ENCODE data around the gene ZFY.
"Not testable (repeated sequence)": the region's sequence is repeated elsewhere in the genome, so short reads cannot be mapped to it uniquely, and the experiment has no call there.

ZFY gene

GRCh38 chrY:2979283-2979682, 44.1 kb downstream of the ZFY start:
- no peak for DNase-seq

DNA sequence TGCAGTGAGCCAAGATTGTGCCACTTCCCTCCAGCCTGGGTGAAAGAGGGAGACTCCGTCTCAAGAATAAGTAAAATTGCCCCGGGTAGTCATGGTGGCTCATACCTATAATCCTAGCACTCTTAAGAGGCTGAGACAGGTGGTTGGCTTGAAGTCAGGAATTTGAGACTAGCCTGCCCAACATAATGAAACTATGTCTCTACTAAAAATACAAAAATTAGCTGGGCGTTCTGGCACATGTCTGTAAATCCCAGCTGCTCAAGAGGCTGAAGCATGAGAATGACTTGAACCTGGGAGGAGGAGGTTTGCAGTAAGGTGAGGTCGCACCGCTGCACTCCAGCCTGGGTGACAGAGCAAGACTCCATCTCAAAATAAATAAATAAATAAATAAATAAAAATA, 49.3 kb downstream of the ZFY start:
- no peak for DNase-seq

DNA sequence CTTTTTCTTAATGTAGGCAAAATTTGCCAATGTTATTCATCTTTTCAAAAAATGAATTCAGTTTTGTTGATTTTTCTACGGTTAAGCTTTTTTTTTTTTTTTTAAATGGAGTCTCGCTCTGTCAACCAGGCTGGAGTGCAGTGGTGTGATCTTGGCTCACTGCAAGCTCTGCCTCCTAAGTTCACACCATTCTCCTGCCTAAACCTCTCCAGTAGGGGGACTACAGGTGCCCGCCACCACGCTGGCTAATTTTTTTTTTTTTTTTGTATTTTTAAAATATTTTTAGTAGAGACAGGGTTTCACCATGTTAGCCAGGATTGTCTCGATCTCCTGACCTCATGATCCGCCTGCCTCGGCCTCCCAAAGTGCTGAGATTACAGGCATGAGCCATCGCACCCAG, 52.0 kb downstream of the ZFY start:
- not testable (repeated sequence) for DNase-seq

- DNase-seq, result not testable (repeated sequence)
Measured at GRCh38 chrY:2997369-2997768, 62.2 kb downstream of the ZFY start.

DNA sequence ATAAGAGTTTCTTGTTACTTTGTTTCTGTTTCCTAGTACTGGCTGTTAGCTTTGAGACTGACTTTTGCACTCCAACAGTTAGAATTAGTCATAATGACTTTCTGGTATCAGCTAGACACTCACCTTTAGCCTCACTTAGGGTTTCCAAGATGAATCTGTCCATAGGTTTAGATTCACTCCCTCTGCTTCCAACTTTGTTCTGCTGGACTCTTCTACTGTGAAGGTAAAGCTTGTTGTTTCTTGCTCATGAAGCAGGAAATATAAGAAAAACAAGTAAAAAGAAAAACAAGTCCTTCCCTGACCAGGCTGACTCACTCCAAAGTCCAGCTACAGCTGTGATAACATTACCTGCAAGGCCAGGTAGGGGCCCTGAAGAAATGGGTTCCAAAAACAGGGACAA, 67.0 kb downstream of the ZFY start:
- DNase-seq, result no peak

- no peak for DNase-seq
Measured at GRCh38 chrY:3002680-3003515, 67.7 kb downstream of the ZFY start.

- no peak for DNase-seq
Measured at GRCh38 chrY:3003516-3003830, 68.3 kb downstream of the ZFY start.

DNA sequence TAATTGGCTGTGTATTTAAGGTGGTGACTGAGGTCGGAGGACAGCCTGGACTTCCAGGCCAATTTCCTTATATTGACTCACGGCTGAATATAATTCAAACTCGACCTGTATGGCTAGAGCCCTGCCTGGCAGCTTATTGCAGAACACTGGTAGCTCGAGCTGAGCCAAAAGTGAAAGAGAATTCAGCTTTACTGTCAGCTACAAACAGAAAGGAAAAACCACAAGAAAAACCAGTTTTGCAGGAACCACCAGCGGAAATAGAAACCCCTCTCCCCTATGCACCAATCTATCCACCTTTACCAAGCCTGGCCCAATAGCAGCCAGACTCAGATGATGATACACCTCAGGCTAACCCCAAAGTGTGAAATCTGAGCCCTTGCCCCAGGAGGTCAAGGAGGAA, 68.7 kb downstream of the ZFY start:
- DNase-seq, result peak; percentile 0

GRCh38 chrY:3006031-3006430, 70.8 kb downstream of the ZFY start:
- DNase-seq, result not testable (repeated sequence)

DNA sequence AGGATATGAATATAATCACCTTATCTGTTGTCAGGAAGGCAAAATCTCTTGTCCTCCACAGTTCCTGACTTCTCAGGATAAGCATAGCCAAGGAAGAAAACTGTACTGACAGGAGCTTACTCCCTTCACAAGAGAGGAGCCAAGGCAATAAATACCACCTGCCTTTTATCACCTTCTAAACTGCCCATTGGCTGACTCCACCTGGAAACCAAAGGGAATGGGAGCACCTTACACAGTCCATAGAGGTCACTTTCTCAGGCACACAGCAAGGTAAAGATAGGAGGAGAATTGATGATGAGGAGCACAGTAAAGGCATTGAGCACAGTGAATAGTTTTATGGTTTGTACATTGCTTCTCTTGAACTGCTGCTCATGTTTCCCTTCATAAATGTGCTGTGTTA, 72.8 kb downstream of the ZFY start:
- no peak for DNase-seq

DNA sequence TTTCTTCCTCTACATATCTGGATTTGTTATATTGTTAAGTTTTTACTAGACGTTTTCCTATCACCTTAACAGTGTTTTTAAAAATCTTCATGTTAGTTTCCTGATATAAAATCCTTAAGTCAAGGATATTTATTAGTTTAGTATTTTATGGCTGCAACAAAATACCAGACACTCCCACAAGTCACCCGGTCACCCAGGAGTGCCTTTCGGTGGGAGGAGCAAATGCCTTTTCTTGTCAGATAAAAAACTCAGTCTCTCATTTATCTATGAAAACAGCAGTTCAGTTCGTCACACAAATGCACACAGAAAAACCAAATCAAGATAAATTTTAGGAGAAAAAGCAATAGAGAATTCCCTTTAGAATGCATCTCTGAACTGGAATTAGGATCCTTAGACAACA, 77.0 kb downstream of the ZFY start:
- no peak for DNase-seq

DNA sequence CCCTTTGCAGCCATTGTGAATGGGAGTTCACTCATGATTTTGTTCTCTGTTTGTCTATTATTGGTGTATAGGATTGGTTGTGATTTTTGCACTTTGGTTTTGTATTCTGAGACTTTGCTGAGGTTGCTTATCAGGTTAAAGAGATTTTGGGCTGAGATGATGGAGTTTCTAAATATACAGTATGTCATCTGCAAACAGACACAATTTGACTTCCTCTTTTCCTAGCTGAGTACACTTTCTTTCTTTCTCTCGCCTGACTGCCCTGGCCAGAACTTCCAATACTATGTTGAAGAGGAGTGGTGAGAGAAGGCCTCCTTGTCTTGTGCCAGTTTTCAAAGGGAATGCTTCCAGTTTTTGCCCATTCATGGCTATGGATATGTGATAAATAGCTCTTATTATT, 81.4 kb downstream of the ZFY start:
- DNase-seq, result no peak

DNA sequence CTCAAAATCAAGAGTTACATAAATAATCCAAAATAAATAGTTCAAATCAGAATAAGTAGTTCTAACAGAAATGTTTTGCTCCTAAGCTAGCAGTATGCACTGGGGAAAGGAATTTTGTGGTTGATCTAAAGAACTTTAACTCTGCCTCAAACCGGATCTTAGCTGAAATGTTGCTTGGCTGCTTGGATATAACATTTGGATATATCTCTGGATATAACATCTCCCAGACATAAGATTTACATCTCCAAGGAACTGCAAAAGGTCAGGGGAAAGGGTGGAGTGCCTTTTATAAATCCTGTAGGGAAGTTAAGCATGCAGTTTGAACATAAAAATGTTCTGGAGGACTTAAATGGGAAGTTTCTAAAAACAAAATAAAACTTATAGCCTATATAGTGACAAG, 83.4 kb downstream of the ZFY start:
- DNase-seq, result no peak

- DNase-seq, result no peak
Measured at GRCh38 chrY:3019584-3019983, 84.4 kb downstream of the ZFY start.

DNA sequence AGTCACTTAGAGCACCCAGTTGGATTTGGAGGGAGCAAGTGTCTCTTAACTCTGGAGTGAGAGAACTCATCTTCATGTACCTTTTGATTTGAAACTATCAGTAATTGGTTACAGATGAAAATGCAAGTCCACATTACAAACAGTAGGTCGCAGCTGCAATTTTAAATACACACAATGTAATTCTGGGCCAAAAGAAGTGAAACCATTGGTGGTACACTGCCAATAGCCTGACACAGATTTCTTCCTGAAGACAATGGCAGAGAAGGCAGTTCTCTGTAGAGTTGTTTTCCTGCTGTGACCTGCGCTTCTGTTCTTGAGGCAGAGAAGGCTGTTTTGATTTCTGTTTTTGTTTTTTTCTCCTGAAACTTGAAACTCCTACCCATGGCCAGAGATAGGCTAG, 86.0 kb downstream of the ZFY start:
- no peak for DNase-seq

- no peak for DNase-seq
Measured at GRCh38 chrY:3023606-3024005, 88.4 kb downstream of the ZFY start.

- DNase-seq, result no peak
Measured at GRCh38 chrY:3025357-3025756, 90.2 kb downstream of the ZFY start.
